GF-D8 (cell line): Measurements from ENCODE around the gene ENDOD1.

Source experiments
- DNase-seq: peaks from one replicate; lab custom pipeline; 2025; lab: John Stamatoyannopoulos, UW

The ENDOD1 gene

DNA sequence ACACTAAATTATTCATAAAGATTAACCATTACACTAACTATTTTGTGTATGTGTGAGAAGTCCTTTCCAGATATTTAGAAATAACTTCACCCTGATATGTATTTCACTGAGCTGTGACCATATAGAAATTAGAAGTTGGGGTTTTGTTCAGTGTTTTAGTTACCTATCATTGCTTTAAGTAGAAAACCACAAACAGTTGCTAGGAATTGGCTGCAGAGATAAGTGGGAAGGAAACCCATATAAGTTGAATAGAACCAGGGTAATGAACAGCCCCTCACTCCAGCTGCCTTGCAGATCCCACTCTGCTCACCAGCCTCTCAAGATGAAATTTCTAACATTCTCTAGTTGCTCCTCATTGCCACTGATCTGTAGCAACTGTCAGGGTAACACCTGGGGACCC is 12.7 kb upstream of the ENDOD1 start:
- no peak for DNase-seq

DNA sequence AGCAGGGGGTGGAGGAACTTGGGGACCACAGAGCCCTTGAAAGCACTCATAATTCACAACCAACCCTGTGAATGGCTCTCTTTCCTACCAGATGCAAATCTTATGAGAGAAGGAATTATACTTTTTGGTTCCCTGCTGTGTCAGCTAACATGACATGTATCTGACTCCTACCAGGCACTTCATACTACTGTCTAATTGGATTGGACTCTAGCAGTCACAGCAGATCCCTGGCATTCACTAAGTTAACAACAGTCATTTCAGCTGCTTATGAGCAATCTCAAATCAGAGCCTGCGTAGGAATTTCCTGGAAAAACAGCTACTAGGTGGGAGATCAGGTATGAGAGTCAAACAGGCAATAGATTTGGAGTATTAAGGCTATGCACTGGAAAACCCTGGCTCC is 11.1 kb upstream of the ENDOD1 start:
- DNase-seq: no peak

DNA sequence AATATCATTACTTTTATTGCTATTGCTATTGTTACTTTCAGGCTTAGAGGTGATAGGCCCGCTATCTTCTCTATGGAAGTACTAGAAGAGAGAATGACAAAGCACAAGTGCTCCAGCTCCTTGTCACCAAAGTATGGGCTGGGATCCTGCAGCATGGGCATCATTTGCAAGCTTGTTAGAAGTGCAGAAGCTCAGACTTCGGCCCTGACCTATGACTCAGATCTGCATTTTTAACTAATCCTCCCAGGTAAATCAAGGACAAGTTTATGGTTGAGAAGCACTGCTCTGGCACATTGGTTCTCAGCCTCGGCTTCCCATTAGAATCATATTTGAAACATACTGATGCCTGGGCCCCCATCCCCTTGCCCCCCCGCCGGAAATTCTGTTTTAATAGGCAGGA is 8.6 kb upstream of the ENDOD1 start:
- DNase-seq: no peak

DNA sequence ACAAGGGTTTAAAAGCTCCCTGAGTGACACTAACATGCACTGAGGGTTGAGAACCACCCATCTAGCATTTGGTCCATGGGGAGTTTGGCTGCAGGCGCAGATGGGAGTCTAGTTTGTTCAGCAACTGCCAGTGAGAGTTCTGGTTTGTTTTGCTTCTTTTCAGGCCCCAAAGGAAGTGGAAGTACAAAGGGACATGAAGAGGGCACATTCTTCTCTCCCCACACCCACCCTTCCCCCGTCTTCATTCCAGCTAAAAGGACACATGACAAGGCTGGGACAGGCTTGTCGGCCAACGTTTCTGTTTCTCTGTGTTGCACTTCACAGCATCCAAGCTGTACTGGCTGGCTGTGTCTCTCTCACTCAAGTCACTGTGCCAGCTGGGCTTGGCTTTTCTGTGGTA is 8.2 kb upstream of the ENDOD1 start:
- no peak for DNase-seq

DNA sequence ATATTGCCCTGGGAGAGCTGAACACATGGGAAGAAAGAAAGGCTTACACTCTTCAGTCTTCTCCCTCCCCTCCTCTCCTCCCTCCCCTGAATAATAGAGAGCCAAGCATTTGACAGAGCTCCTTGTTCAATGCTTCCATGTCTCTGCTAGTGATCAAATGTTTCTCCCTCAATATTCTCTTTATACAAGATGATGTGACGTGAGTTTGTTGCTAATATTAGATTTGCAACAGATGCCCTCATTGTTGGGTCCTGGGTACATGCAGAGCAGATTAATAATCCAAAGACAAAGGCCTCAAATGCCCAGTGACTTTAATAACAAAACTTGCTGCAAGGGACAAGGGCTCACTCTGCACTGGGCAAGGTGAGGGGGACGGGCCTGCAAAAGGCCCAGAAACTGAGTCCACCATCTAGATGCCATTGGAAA is 7.1 kb upstream of the ENDOD1 start:
- no peak for DNase-seq

- no peak for DNase-seq
Observed at GRCh38 chr11:95084509-95084908, 5.1 kb upstream of the ENDOD1 start.

- DNase-seq: no peak
Observed at GRCh38 chr11:95085117-95085816, 4.4 kb upstream of the ENDOD1 start.

GRCh38 chr11:95086151-95086550 is 3.5 kb upstream of the ENDOD1 start:
- DNase-seq: no peak

- no peak for DNase-seq
Observed at GRCh38 chr11:95086836-95087570, 2.6 kb upstream of the ENDOD1 start.

DNA sequence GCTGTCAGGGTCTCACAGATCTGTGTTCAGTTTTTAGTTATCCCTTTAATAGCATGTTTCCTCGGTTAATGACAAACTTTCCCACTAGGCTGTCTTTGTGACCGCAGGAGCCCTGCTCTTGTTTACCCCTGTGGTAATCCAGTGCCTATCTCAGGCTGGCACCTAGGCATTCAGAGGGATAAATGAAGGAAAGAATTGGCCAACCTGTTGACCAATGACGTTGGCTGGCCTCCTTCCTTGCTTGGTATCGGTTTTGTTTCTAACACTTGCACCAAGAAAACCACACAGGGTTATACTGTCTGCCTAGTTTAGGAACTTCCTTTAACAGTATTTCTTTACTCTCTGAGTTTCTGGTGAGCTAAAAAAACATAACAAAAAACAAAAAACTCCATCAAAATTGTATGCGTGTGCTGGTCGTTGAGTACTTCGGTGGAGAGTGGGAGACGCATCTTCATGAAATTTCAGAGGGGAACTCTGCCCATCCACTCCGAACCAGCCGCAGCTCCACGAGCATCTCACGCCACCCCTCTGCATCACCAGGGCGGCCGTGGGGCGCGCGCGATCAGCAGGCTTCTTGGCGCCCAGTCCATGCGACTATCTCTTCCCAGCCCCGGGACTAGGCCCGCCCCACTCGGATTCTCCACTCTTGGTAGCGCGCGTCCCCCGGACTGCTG is 563 bp upstream of the ENDOD1 start:
- DNase-seq: no peak

GRCh38 chr11:95091663-95092180 is 2.1 kb downstream of the ENDOD1 start:
- no peak for DNase-seq

DNA sequence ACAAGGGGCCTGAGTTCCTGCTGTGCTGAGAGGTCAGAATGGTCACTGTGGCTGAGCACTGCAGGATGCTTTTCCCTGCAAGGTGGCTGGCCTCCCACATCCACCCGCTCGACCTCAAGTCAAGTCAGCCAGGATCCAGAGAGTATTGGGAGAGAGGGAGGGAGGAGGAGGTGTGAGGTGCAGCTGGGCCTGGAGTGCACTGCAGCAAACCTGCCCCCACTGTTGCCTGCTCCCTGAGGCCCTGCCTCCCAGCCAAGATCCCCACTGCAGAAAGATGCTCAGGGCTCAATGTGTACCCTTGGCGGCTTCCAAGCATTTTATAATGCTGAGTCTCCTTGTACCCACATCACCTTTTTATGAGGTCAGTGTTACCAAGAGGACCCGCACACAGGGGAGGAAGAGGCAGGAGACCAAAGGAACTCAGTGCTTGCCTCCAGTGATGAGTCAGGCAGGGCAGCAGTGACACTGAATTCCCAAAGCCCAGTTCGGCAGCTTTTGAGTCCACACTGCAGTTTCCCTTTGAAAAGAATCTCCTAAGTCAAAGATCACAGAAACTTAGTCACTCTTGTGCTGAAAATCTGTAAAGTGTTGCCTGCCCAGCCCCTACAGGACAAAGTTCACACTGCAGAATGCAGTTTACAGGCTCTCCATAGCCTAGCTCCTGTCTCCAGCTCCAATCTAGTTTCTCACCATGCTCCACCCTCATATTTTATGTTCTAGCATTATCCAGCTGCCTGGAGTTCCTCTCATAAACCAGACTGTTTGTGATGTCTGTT is 3.1 kb downstream of the ENDOD1 start:
- no peak for DNase-seq

DNA sequence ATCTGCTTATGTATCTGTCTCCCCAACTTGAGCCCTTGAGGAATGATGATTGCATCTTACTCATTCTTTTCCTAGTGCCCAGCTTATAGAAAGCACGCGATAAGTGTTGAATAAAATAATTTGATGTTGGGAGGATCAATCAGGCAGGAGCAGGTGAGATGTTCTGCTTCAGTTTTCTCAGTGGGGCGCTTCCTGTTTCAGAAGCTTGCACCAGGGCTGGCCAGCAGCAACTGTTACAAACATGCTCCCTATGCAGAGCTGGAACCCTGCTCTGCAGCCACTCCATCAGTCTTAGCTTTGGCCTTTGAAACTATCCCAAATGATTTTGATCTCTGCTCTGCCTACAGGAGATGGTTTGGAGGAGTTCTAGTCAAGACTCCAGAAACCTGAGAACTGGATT is 3.9 kb downstream of the ENDOD1 start:
- no peak for DNase-seq

DNA sequence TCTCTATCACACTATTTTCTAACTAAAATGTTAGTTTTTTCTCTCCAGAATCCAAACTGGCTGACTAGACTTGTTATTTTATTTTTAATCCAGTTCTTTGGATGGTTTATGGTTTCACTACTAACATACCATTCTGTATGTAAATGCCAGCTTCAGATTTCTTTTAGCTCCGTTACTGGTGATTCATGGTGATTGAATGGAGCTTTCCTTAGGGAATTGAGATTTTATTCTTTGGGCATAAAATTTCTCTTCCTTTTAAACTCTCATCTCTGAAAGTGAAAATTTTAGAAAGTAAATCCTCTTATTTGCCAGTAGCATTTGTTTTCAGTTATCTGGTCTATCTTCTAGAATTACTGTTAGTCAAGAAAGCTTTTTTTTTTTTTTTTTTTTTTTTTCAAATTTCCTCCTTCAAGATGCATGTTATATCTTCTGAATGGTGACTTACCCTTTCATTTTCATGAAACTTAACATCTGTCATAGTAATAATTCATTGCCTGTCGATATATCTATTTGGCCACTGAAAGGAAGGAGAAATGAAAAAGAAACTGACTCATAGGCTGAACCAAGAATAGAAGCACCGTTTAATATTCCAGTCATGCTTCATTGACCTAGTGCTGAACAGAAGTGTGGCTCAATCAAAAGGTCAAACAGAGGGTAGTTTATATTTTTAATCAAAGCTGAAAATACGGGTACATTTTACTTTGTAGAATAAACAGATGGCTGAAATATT is 6.4 kb downstream of the ENDOD1 start:
- DNase-seq: no peak

GRCh38 chr11:95097209-95097608 is 7.6 kb downstream of the ENDOD1 start:
- DNase-seq: no peak

GRCh38 chr11:95098826-95099225 is 9.2 kb downstream of the ENDOD1 start:
- no peak for DNase-seq

GRCh38 chr11:95100191-95100648 is 10.6 kb downstream of the ENDOD1 start:
- no peak for DNase-seq

DNA sequence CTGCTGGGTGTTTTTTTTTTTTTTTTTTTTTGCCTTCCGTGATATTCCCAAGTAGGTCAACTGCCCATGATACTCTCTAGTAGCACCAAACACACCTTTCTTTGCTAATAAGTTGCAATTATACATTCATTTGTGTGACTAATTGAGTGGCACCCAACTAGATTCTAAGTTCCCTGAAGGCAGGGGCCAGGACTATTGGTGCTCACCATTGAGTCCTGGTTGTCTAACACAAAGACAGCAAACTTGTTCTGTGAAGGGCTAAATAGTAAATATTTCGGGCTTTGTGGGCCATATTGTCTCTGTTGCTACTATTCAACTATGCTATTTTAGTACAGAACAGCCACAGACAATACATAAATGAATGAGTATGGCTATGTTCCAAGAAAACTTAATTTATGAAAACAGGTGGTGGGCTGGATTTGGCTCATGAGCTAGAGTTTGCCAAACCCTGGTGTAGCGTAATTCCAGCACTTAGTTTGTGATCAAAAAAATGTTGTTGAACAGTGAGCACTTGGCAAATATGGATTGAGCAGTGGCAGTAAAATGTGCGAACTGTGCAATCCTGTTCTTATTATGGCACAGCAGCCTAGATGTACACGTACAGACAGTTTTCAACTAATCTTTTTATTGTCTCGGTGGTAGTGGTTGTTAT is 11.3 kb downstream of the ENDOD1 start:
- DNase-seq: no peak

DNA sequence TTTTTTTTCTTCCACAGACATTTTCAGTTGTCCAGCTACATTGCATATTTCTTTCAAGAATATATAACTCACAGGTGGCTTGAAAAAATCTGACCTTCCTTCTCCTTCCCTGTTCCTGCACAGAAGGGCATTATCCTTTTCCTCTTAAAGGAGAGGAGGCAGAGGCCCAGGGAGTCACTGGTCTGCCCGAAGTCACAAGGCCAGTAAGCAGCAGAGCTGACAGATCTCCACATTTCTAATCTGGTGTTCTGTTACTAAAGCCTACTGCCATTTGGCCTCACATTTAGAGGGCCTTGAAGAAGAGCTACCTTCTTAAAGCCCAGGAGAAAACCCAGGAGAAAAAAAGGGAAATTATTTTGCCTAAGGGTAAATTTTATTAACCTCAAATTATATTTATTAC is 12.3 kb downstream of the ENDOD1 start:
- DNase-seq: no peak

GRCh38 chr11:95102733-95103132 is 13.1 kb downstream of the ENDOD1 start:
- DNase-seq: no peak

- no peak for DNase-seq
Observed at GRCh38 chr11:95103701-95104100, 14.1 kb downstream of the ENDOD1 start.
